ENCODE results near the gene VKORC1L1.
A peak's percentile ranks its signal among the peaks of the same experiment; 100 is the strongest.
"Not testable (repeated sequence)": the region's sequence is repeated elsewhere in the genome, so short reads cannot be mapped to it uniquely, and the experiment has no call there.

VKORC1L1 gene

DNA sequence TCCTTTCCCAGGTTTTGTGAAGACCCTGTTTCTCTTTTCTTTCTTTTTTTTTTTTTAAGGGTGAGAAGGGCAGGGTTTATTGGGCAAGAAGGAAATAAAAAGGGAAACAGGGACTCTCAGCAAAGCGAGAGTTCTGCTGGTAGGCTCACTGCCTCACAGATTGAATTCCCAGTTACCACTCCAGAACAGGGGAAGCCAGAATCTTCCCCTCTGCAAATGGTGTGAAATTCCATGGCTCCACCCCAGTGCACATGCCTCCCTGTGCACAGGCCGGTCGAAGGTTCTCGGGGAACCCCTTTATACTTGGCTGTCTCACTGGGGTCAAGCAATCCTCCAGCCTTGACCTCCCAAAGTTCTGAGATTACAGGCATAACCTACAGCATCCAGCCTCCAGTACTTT, 119.7 kb downstream of the VKORC1L1 start:
- DNase-seq, result no peak
- in situ Hi-C loops (cut with MboI; ENCODE audit: low pct_unique_long_range_greater_than_20kb, low sequenced_read_pairs), result no loop called here

DNA sequence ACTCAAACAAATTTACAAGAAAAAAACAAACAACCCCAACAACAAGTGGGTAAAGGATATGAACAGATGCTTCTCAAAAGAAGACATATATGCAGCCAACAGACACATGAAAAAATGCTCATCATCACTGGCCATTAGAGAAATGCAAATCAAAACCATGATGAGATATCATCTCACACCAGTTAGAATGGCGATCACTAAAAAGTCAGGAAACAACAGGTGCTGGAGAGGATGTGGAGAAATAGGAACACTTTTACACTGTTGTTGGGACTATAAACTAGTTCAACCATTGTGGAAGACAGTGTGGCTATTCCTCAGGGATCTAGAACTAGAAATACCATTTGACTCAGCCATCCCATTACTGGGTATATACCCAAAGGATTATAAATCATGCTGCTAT, 122.1 kb downstream of the VKORC1L1 start:
- in situ Hi-C loops (cut with MboI; ENCODE audit: low pct_unique_long_range_greater_than_20kb, low sequenced_read_pairs); DNase-seq: not testable (repeated sequence)

DNA sequence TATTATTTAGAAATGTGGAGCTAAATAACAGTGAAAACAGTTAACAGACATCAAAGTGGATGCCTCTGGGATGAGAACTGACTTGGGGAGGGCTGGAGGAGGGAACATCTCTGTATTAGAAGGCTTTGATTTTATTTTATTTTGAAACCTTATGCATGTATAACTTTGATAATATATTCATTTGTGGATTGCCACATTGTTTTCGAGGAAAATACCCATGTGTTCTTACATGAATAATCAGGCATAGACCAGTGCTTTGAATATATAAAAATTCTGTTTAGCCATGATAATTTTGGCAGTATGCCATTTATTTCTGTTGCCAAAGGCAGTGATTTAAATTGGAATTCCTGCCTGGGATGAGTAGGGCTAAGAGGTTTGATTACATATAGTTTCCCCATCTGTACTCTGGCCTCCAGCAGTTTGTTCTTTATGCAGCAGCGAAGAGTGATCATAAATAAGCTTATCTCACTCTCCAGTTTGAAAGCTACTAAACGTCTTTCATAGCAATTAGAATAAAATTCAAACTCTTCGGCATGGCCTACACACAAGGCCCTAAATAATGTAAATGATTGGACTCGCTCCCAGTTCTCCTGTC, 128.0 kb downstream of the VKORC1L1 start:
- in situ Hi-C loops (cut with MboI; ENCODE audit: low pct_unique_long_range_greater_than_20kb, low sequenced_read_pairs); DNase-seq: not testable (repeated sequence)

DNA sequence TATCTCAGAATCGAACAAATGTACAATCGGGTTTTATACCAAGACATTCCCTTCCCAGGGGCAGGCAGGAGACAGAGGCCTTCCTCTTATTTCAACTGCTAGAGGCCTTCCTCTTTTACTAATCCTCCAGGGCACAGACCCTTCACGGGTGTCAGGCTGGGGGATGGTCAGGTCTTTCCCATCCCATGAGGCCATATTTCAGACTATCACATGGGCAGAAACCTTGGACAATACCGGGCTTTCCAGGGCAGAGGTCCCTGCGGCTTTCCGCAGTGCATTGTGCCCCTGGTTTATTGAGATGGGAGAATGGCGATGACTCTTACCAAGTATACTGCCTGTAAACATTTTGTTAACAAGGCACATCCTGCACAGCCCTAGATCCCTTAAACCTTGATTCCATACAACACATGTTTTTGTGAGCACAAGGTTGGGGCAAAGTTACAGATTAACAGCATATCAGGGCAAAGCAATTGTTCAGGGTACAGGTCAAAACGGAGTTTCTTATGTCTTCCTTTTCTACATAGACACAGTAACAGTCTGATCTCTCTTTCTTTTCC, 132.3 kb downstream of the VKORC1L1 start:
- in situ Hi-C loops (cut with MboI; ENCODE audit: low pct_unique_long_range_greater_than_20kb, low sequenced_read_pairs), result not testable (repeated sequence)
- peak; percentile 54 for DNase-seq

DNA sequence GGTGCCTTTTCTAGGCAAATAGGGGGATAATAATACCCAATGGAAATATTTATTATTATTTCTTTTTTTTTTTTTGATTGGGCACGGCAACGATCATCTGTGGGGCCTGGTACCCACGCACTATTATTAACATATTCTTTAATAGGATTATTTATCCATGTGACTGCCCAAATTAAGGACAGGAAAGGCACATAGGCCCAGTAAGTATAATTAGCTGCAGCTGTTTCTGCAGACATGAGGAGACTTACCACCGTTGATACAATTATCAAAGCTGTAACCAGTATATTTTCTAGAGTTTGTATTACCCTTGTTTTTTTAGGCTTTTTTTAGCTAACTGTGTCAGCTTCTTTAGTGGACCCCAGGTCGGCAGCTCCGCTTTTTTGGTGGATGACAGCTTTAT, 134.4 kb downstream of the VKORC1L1 start:
- no peak for DNase-seq
- in situ Hi-C loops (cut with MboI; ENCODE audit: low pct_unique_long_range_greater_than_20kb, low sequenced_read_pairs), result no loop called here
